GM10248 (cell line): ENCODE measurements around the gene PRAMEF14.
"Not testable (repeated sequence)": the region's sequence is repeated elsewhere in the genome, so short reads cannot be mapped to it uniquely, and the experiment has no call there.

ENCODE experiments used
- CTCF ChIA-PET: fragments of 300-600 bp; sonication (Branson Sonifier 250); formaldehyde crosslinking; extraction: SDS; loops from one replicate; lab custom pipeline; 2021; ENCODE audit warnings: antibody characterized with exemption; lab: Yijun Ruan, JAX
- POLR2A ChIA-PET: fragments of 350-650 bp; sonication (Branson Sonifier 250); formaldehyde crosslinking; extraction: SDS; loops from one replicate; lab custom pipeline; 2020; ENCODE audit warnings: antibody characterized with exemption; lab: Yijun Ruan, JAX
- DNase-seq: peaks from one replicate; pipeline ENCODE4 v3.0.0; 2012; ENCODE audit errors: extremely low spot score

The PRAMEF14 gene

GRCh38 chr1:13298699-13299098, 48.2 kb downstream of the PRAMEF14 start:
- CTCF ChIA-PET, POLR2A ChIA-PET: not testable (repeated sequence)

GRCh38 chr1:13297216-13297931, 49.6 kb downstream of the PRAMEF14 start:
- DNase-seq, POLR2A ChIA-PET: not testable (repeated sequence)

More at GRCh38 chr1:13298699-13299098, 48.2 kb downstream of the PRAMEF14 start:
- DNase-seq: not testable (repeated sequence)

More at GRCh38 chr1:13297216-13297931, 49.6 kb downstream of the PRAMEF14 start:
- CTCF ChIA-PET: not testable (repeated sequence)
